Measurements from ENCODE around the gene EOLA2.
A peak's percentile ranks its signal among the peaks of the same experiment; 100 is the strongest.

The EOLA2 gene

DNA sequence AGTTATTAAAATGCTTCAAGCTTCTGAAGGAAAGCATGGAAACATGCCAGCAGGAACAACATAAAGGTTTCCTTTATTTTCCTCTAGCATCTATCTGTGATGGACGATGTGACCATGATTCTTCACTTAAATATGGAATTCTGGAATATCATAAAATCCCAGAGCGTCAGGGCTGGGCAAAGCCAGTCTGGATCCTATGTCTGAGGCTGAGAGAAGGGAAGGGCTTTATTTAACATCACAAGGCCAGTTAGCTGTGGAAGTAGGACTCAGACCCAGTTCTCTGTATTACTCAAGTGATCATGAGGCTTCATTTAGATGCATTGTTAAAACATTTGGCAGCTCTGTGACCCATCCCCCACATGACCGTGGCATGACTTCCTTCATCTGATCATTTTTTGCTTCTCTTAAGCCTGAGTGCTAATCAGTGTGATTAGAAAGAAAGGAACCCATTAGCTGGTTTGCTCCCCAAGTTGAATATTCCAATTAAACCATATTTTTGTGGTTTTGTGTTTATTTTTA, 40.9 kb upstream of the EOLA2 start:
- no CpG with 5 or more reads among the region's 3 CpGs for WGBS
- Histone ChIP-seq H2BK12ac (ENCODE audit: low read length in 2 of 2) (no peak overlapping the region), H4K8ac (ENCODE audit: low read length) (no peak overlapping the region)

DNA sequence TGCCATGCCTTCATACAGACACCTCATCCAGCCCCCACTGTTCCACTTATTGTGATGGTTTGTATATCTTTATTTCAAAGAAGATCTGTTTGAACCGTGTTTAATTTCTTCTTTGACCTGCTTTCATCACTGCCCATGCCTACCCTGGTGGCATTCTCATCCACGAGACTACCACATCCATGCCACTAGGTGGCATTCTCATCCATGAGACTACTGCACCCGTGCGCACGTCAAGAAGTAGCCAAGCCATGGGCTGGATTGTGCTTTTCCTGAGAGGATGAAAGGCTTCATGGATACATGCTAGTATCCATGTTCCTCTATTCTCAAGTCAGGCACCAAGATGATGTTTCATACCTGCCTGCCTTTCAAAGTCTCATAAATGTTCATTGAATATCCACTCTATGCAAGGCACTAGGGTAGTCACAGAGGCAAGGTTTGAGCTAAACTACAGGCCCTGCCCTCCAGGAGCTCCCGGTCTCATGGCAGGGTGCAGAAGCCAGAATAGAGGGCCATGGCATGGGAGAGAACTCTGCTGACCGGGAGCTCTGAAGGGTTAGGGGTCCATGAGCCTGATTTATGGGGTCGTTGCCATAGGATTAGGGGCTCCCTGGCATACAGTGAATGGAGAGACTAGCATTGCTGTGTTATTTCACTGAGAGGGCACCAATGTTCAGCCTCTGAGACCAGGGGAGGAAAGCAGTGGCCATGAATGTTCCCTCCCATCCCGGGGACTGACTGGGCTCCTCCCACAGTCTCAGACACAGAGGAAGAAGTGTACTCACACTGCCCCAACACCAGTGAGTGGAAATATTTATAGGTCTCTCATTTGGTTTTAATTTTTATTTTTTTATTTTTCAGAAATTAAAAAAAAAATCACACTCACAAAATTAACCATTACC, 24.8 kb upstream of the EOLA2 start:
- H2BK5ac ChIP-seq (ENCODE audit: low read depth, low read length, poor library complexity, severe bottlenecking): no peak overlapping the region
- H3K36me3 ChIP-seq (ENCODE audit: control insufficient read depth in 1 of 2, insufficient read depth in 2 of 2, low read depth in 1 of 2, low read length in 2 of 2): peaks cover 0 to 3% of the 10 kb centered on the region in 2 experiments
- H4K8ac ChIP-seq (ENCODE audit: low read length): peak overlapping the region; percentile 37
- no peak overlapping the region for H3K4ac ChIP-seq (ENCODE audit: low read depth in 1 of 2, low read length in 2 of 2)
- 45% methylated on average over 8 of the region's 9 CpGs for WGBS
- no peaks in the 10 kb centered on the region for H3K4me1 ChIP-seq (ENCODE audit: control insufficient read depth, insufficient read depth, low read depth, low read length)
- peaks cover 0 to 9% of the 10 kb centered on the region in 2 experiments for H3K27me3 ChIP-seq (ENCODE audit: control insufficient read depth in 1 of 2, insufficient read depth in 1 of 2, low read length in 2 of 2)
- no peak overlapping the region for H3K4me2 ChIP-seq (ENCODE audit: low read length, poor library complexity, severe bottlenecking)
- no peak overlapping the region for H2BK15ac ChIP-seq (ENCODE audit: low read depth, poor library complexity, severe bottlenecking)
- no peak overlapping the region for H3K4me3 ChIP-seq (ENCODE audit: insufficient read depth in 1 of 2, low read depth in 1 of 2, low read length in 2 of 2)
- H3K23ac ChIP-seq (ENCODE audit: low read length in 2 of 2): no peak overlapping the region
- H3K9ac ChIP-seq (ENCODE audit: low read length): no peak overlapping the region
- H3K14ac ChIP-seq (ENCODE audit: low read length in 2 of 2): no peak overlapping the region
- no peak overlapping the region for H3K27ac ChIP-seq (ENCODE audit: low read length, poor library complexity, severe bottlenecking)
- no peaks in the 10 kb centered on the region for H3K9me3 ChIP-seq (ENCODE audit: control insufficient read depth, low read length)
- H4K91ac ChIP-seq (ENCODE audit: low read length): no peak overlapping the region
- H3K79me1 ChIP-seq (replicated peaks; ENCODE audit: low read length, poor library complexity, severe bottlenecking): no peaks in the 10 kb centered on the region
- H2AFZ ChIP-seq (ENCODE audit: low read depth, low read length): no peak overlapping the region
- H3K18ac ChIP-seq (ENCODE audit: low read depth in 1 of 2, low read length in 2 of 2): peak overlapping the region in 1 of 2 experiments; percentile 57
- H2BK12ac ChIP-seq (ENCODE audit: low read length in 2 of 2): no peak overlapping the region
- peak; percentile 64 for DNase-seq
- no peak overlapping the region for H2AK5ac ChIP-seq (ENCODE audit: low read length, severe bottlenecking)
- no peak overlapping the region for H2BK120ac ChIP-seq (ENCODE audit: low read depth, low read length)

More for the DNA sequence above, 40.9 kb upstream of the EOLA2 start:
- Histone ChIP-seq H3K4me3 (ENCODE audit: insufficient read depth in 1 of 2, low read depth in 1 of 2, low read length in 2 of 2) (no peak overlapping the region), H3K4ac (ENCODE audit: low read depth in 1 of 2, low read length in 2 of 2) (no peak overlapping the region), H3K36me3 (ENCODE audit: control insufficient read depth in 1 of 2, insufficient read depth in 2 of 2, low read depth in 1 of 2, low read length in 2 of 2) (no peaks in the 10 kb centered on the region), H4K91ac (ENCODE audit: low read length) (no peak overlapping the region), H3K79me1 (replicated peaks; ENCODE audit: low read length, poor library complexity, severe bottlenecking) (no peaks in the 10 kb centered on the region), H3K9me3 (ENCODE audit: control insufficient read depth, low read length) (no peaks in the 10 kb centered on the region), H2AK5ac (ENCODE audit: low read length, severe bottlenecking) (no peak overlapping the region), H3K14ac (ENCODE audit: low read length in 2 of 2) (no peak overlapping the region), H3K4me1 (ENCODE audit: control insufficient read depth, insufficient read depth, low read depth, low read length) (no peaks in the 10 kb centered on the region), H3K23ac (ENCODE audit: low read length in 2 of 2) (no peak overlapping the region), H3K4me2 (ENCODE audit: low read length, poor library complexity, severe bottlenecking) (no peak overlapping the region), H3K27me3 (ENCODE audit: control insufficient read depth in 1 of 2, insufficient read depth in 1 of 2, low read length in 2 of 2) (no peaks in the 10 kb centered on the region), H3K18ac (ENCODE audit: low read depth in 1 of 2, low read length in 2 of 2) (no peak overlapping the region), H2BK5ac (ENCODE audit: low read depth, low read length, poor library complexity, severe bottlenecking) (no peak overlapping the region), H2AFZ (ENCODE audit: low read depth, low read length) (no peak overlapping the region), H3K9ac (ENCODE audit: low read length) (no peak overlapping the region), H3K27ac (ENCODE audit: low read length, poor library complexity, severe bottlenecking) (no peak overlapping the region), H2BK120ac (ENCODE audit: low read depth, low read length) (no peak overlapping the region), H2BK15ac (ENCODE audit: low read depth, poor library complexity, severe bottlenecking) (no peak overlapping the region)
- DNase-seq: no peak

DNA sequence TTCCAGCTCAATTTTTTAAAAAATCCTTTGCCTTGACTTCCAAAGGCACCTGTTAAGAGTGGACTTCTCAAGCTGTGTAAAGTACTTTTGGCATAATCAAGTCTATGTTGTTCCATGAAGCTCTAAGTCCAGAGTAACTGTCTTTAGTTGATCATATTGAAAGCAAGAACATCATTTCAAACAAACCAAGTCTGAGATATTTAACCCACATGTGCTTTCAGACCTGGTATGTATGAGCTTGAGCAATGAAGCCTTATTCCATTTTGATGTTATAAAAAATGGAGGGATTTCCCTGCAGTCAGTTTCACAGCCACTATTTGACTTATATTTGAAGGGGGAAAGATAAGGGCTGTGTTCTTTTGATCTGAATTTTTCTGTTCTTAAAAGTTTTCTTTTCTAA, 23.7 kb upstream of the EOLA2 start:
- H3K79me1 ChIP-seq (replicated peaks; ENCODE audit: low read length, poor library complexity, severe bottlenecking): no peaks in the 10 kb centered on the region
- H3K14ac ChIP-seq (ENCODE audit: low read length in 2 of 2): no peak overlapping the region
- no peak overlapping the region for H2AK5ac ChIP-seq (ENCODE audit: low read length, severe bottlenecking)
- H4K8ac ChIP-seq (ENCODE audit: low read length): no peak overlapping the region
- no peak overlapping the region for H2BK12ac ChIP-seq (ENCODE audit: low read length in 2 of 2)
- H2BK5ac ChIP-seq (ENCODE audit: low read depth, low read length, poor library complexity, severe bottlenecking): no peak overlapping the region
- no peak overlapping the region for H2BK120ac ChIP-seq (ENCODE audit: low read depth, low read length)
- H2AFZ ChIP-seq (ENCODE audit: low read depth, low read length): no peak overlapping the region
- peaks cover 0 to 9% of the 10 kb centered on the region in 2 experiments for H3K27me3 ChIP-seq (ENCODE audit: control insufficient read depth in 1 of 2, insufficient read depth in 1 of 2, low read length in 2 of 2)
- no peak overlapping the region for H2BK15ac ChIP-seq (ENCODE audit: low read depth, poor library complexity, severe bottlenecking)
- H3K9ac ChIP-seq (ENCODE audit: low read length): no peak overlapping the region
- no peak for DNase-seq
- peaks cover 0 to 3% of the 10 kb centered on the region in 2 experiments for H3K36me3 ChIP-seq (ENCODE audit: control insufficient read depth in 1 of 2, insufficient read depth in 2 of 2, low read depth in 1 of 2, low read length in 2 of 2)
- no peak overlapping the region for H3K23ac ChIP-seq (ENCODE audit: low read length in 2 of 2)
- H3K9me3 ChIP-seq (ENCODE audit: control insufficient read depth, low read length): no peaks in the 10 kb centered on the region
- no peak overlapping the region for H3K18ac ChIP-seq (ENCODE audit: low read depth in 1 of 2, low read length in 2 of 2)
- H3K4ac ChIP-seq (ENCODE audit: low read depth in 1 of 2, low read length in 2 of 2): no peak overlapping the region
- H4K91ac ChIP-seq (ENCODE audit: low read length): no peak overlapping the region
- no peak overlapping the region for H3K4me3 ChIP-seq (ENCODE audit: insufficient read depth in 1 of 2, low read depth in 1 of 2, low read length in 2 of 2)
- no peak overlapping the region for H3K4me2 ChIP-seq (ENCODE audit: low read length, poor library complexity, severe bottlenecking)
- no peak overlapping the region for H3K27ac ChIP-seq (ENCODE audit: low read length, poor library complexity, severe bottlenecking)
- H3K4me1 ChIP-seq (ENCODE audit: control insufficient read depth, insufficient read depth, low read depth, low read length): no peaks in the 10 kb centered on the region

DNA sequence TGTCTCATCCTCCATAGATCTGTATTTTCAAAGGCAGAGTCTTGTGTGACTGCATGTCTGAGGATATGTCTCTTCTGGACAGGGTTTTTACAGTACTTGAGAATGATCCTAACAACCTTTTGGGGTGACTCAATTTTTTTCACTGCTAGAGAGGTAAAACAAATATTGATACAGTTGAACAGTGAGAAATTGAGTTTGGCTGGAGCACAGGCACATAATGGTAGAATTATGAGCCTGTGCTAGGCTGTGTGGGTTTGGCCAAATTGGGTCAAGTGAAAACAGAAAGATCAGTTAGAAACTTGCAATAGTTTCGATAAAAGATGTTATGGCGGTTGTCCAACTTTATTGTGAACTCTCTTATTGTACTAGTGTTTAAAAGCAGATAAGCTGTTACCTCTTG, 23.3 kb upstream of the EOLA2 start:
- Histone ChIP-seq H2BK5ac (ENCODE audit: low read depth, low read length, poor library complexity, severe bottlenecking) (no peak overlapping the region), H3K36me3 (ENCODE audit: control insufficient read depth in 1 of 2, insufficient read depth in 2 of 2, low read depth in 1 of 2, low read length in 2 of 2) (peaks cover 0 to 3% of the 10 kb centered on the region in 2 experiments), H3K79me1 (replicated peaks; ENCODE audit: low read length, poor library complexity, severe bottlenecking) (no peaks in the 10 kb centered on the region), H3K4me2 (ENCODE audit: low read length, poor library complexity, severe bottlenecking) (no peak overlapping the region), H3K4me1 (ENCODE audit: control insufficient read depth, insufficient read depth, low read depth, low read length) (no peaks in the 10 kb centered on the region), H3K14ac (ENCODE audit: low read length in 2 of 2) (no peak overlapping the region), H4K8ac (ENCODE audit: low read length) (no peak overlapping the region), H4K91ac (ENCODE audit: low read length) (no peak overlapping the region), H3K4ac (ENCODE audit: low read depth in 1 of 2, low read length in 2 of 2) (no peak overlapping the region), H2BK12ac (ENCODE audit: low read length in 2 of 2) (no peak overlapping the region), H2AFZ (ENCODE audit: low read depth, low read length) (no peak overlapping the region), H2AK5ac (ENCODE audit: low read length, severe bottlenecking) (no peak overlapping the region), H3K4me3 (ENCODE audit: insufficient read depth in 1 of 2, low read depth in 1 of 2, low read length in 2 of 2) (no peak overlapping the region), H2BK120ac (ENCODE audit: low read depth, low read length) (no peak overlapping the region), H2BK15ac (ENCODE audit: low read depth, poor library complexity, severe bottlenecking) (no peak overlapping the region), H3K9ac (ENCODE audit: low read length) (no peak overlapping the region), H3K18ac (ENCODE audit: low read depth in 1 of 2, low read length in 2 of 2) (no peak overlapping the region), H3K27me3 (ENCODE audit: control insufficient read depth in 1 of 2, insufficient read depth in 1 of 2, low read length in 2 of 2) (peaks cover 0 to 9% of the 10 kb centered on the region in 2 experiments), H3K9me3 (ENCODE audit: control insufficient read depth, low read length) (no peaks in the 10 kb centered on the region), H3K27ac (ENCODE audit: low read length, poor library complexity, severe bottlenecking) (no peak overlapping the region), H3K23ac (ENCODE audit: low read length in 2 of 2) (no peak overlapping the region)
- no peak for DNase-seq
- no CpG with 5 or more reads among the region's 2 CpGs for WGBS
